NCI-H146 (cell line): ENCODE measurements around the gene VASP.

ENCODE experiments used
- DNase-seq: peaks from one replicate; lab custom pipeline; 2025; lab: John Stamatoyannopoulos, UW

VASP gene

GRCh38 chr19:45506989-45507871 is at the start of gene VASP:
Gene VASP (plus strand): TSS chr19:45507479. CDS start chr19:45507772, 293 bp downstream.
- DNase-seq = peak; percentile 76

DNA sequence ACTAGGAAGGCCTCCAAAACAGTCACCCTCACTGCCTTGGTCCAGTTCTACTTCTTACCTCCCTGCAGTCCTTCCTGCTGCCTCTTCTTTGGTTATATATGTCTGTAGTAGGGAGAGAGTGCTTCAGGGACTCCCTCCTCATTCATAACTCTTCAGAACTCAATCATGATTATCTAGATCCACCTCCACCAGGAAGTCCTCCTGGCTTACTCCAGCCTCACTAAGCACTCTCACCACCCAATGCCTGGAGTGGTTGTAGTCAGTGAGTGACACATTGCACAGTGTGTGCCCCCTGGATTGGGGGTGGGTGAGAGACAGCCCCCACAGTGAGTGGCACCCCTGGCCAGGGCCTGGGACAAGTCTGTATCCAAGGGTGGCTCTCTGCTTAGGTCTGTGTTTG is 49.5 kb upstream of the VASP start:
- DNase-seq = no peak

- no peak for DNase-seq
Measured at GRCh38 chr19:45460807-45461347, 46.4 kb upstream of the VASP start.

- DNase-seq = no peak
Measured at GRCh38 chr19:45462174-45462573, 45.1 kb upstream of the VASP start.

- DNase-seq = no peak
Measured at GRCh38 chr19:45463241-45463640, 44.0 kb upstream of the VASP start.

GRCh38 chr19:45464274-45464673 is 43.0 kb upstream of the VASP start:
- no peak for DNase-seq

DNA sequence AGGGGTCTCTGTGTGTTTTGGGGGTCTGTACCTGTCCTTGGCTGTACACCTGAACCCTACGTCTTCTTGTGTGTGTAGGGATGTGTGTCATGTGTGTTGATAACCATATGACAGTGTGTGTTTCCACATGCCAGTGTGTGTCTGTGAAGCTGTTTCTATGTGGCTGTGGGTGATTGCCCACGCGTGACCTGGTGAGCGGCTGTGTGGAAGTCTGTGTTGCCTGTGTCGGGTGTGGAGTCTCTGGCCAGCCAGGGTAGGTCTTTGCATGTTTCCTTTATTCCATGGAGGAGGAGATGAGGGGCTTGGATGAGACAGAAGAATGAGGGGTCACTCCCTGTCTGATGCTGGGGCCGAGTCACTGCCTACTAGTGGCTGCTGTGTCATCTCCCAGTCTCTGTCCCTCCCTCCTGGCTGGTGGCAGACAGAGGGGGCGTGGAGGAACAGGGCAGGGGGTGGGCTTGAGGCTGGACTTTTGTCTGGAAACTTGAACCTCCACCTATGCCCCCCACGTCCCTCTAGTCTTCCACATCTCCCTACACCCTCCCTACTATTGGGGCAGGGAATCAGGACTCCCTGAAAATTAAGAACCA is 42.3 kb upstream of the VASP start:
- DNase-seq = no peak

- no peak for DNase-seq
Measured at GRCh38 chr19:45467115-45467455, 40.2 kb upstream of the VASP start.

DNA sequence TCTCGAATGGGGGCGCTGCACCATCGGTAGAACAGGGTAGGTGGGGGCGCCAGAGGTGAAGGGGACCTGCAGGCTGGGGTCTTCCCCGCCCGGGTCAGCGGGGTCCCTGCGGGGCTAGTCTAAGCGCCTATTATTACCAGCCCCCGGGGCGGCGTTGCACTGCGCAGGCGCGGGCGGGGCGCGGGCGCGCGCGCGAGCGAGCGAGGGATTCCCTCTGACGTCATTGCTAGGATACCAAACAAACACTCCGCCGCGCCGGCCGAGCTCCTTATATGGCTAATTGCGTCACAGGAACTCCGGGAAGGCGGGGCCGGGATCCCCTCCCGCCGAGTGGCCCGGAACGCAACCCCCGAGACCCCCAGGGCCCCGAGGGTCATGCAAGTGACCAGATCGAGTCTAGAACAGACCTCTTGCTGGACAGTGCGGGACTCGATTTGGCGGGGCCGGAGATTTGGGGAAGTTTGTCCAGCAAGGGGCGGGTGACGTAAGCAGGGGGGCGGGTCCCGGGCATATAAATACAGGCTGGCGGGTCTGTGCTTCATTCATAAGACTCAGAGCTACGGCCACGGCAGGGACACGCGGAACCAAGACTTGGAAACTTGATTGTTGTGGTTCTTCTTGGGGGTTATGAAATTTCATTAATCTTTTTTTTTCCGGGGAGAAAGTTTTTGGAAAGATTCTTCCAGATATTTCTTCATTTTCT is 39.7 kb upstream of the VASP start, which contains the start of gene FOSB:
TSS of gene FOSB (plus strand) at position 541 of the 703 bp plus-strand sequence. CDS start 591 bp downstream, outside the sequence.
- peak; percentile 96 for DNase-seq

DNA sequence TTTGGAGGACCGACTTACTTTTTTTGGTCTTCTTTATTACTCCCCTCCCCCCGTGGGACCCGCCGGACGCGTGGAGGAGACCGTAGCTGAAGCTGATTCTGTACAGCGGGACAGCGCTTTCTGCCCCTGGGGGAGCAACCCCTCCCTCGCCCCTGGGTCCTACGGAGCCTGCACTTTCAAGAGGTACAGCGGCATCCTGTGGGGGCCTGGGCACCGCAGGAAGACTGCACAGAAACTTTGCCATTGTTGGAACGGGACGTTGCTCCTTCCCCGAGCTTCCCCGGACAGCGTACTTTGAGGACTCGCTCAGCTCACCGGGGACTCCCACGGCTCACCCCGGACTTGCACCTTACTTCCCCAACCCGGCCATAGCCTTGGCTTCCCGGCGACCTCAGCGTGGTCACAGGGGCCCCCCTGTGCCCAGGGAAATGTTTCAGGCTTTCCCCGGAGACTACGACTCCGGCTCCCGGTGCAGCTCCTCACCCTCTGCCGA is 39.1 kb upstream of the VASP start:
- no peak for DNase-seq

- DNase-seq = no peak
Measured at GRCh38 chr19:45468803-45469131, 38.5 kb upstream of the VASP start.

- DNase-seq = peak; percentile 85
Measured at GRCh38 chr19:45469132-45469944, 37.9 kb upstream of the VASP start.

DNA sequence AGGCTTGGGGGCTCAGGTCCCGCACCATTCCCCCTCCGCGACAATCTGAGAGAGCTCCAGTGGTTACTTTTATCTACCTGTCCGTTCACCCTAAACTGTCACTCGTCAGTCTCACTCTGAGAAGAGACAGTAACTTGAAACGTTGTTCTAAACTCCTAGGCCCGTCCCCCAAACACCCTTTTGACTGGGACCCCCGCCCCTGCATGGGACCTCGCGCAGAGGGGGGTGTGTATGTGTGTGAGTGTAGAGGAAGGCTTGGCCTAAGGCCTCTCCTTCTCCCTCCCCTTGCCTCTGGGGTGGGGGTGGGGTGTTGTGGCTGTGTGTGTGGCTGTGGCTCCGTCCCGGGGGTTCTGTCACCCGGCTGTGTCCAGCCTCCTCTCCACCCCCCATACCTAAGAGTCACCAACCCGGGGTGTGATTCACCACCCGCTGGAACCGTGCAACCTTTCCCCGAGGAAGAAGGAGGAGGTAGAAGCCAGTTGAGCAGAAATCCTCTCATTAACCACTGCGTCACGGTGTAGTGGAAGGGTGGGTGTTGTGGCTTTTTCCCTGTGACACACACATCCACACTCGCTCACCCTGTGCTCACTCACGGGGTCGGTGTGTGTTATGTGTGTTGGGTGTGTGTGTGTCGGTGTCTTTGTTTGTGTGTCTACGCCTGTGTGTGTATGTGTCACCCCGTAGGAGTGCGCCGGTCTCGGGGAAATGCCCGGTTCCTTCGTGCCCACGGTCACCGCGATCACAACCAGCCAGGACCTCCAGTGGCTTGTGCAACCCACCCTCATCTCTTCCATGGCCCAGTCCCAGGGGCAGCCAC is 37.1 kb upstream of the VASP start:
- no peak for DNase-seq

GRCh38 chr19:45470762-45471081 is 36.6 kb upstream of the VASP start:
- DNase-seq = no peak

GRCh38 chr19:45471111-45471930 is 36.0 kb upstream of the VASP start:
- no peak for DNase-seq

DNA sequence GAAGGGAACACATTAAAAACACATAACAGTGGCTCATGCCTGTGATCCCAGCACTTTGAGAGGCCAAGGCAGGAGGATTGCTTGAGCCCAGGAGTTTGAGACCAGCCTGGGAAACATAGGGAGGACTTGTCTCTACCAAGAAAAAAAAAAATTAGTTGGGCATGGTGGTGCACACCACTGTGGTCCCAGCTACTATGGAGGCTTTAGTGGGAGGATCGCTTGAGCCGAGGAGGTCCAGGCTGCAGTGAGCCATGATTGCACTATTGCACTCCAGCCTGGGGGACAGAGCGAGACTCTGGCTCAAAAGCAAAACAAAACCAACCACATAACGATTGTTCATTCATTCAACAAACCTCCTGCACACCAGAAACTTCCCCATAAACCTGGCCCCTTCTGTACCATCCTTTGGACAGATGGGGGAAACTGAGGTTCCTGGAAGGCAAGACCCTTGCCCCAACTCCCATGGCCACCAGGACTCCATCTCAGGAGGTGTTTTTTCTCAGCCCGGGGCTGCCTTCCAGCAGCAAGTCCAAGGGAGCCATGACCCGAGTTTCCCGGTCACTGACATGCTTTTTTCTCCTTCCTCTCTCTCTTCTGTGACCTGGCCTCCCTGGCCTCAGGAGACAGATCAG is 35.2 kb upstream of the VASP start:
- DNase-seq = no peak

DNA sequence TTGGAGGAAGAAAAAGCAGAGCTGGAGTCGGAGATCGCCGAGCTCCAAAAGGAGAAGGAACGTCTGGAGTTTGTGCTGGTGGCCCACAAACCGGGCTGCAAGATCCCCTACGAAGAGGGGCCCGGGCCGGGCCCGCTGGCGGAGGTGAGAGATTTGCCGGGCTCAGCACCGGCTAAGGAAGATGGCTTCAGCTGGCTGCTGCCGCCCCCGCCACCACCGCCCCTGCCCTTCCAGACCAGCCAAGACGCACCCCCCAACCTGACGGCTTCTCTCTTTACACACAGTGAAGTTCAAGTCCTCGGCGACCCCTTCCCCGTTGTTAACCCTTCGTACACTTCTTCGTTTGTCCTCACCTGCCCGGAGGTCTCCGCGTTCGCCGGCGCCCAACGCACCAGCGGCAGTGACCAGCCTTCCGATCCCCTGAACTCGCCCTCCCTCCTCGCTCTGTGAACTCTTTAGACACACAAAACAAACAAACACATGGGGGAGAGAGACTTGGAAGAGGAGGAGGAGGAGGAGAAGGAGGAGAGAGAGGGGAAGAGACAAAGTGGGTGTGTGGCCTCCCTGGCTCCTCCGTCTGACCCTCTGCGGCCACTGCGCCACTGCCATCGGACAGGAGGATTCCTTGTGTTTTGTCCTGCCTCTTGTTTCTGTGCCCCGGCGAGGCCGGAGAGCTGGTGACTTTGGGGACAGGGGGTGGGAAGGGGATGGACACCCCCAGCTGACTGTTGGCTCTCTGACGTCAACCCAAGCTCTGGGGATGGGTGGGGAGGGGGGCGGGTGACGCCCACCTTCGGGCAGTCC is 34.5 kb upstream of the VASP start:
- no peak for DNase-seq

DNA sequence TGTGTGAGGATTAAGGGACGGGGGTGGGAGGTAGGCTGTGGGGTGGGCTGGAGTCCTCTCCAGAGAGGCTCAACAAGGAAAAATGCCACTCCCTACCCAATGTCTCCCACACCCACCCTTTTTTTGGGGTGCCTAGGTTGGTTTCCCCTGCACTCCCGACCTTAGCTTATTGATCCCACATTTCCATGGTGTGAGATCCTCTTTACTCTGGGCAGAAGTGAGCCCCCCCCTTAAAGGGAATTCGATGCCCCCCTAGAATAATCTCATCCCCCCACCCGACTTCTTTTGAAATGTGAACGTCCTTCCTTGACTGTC is 34.0 kb upstream of the VASP start:
- DNase-seq = no peak
